Neural cell (in vitro differentiated cells): ENCODE measurements around the gene USP35.

Experiments used
- POLR2AphosphoS5 ChIP-seq: IDR thresholded peaks from 2 replicates; pipeline ENCODE4 v1.6.1; 2012
- RAD21 ChIP-seq: fragments of 450-650 bp; conservative IDR thresholded peaks from 2 replicates; pipeline ENCODE4 v1.6.1; 2014; ENCODE audit warnings: antibody characterized with exemption, mild to moderate bottlenecking, moderate library complexity
- TF ChIP-seq, protein P1 (sequence below): fragments of 450-650 bp; IDR thresholded peaks from 2 replicates; pipeline ENCODE4 v1.5.1; 2014; ENCODE audit warnings: antibody characterized with exemption, mild to moderate bottlenecking, moderate library complexity; ENCODE audit not compliant: poor library complexity, severe bottlenecking

DNA sequence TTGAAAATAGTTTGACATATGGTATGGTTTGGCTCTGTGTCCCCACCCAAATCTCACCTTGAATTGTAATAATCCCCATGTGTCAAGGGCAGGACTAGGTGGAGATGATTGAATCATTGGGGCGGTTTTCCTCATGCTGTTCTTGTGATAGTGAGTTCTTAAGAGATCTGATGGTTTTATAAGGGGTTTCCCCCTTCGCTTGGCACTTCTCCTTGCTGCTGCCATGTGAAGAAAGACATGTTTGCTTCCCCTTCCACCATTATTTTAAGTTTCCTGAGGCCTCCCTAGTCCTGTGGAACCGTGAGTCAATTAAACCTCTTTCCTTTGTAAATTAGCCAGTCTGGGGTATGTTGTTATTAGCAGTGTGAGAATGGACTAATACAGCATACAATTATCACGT lies 8.0 kb upstream of the USP35 start:
- TF ChIP-seq, protein P1, sequence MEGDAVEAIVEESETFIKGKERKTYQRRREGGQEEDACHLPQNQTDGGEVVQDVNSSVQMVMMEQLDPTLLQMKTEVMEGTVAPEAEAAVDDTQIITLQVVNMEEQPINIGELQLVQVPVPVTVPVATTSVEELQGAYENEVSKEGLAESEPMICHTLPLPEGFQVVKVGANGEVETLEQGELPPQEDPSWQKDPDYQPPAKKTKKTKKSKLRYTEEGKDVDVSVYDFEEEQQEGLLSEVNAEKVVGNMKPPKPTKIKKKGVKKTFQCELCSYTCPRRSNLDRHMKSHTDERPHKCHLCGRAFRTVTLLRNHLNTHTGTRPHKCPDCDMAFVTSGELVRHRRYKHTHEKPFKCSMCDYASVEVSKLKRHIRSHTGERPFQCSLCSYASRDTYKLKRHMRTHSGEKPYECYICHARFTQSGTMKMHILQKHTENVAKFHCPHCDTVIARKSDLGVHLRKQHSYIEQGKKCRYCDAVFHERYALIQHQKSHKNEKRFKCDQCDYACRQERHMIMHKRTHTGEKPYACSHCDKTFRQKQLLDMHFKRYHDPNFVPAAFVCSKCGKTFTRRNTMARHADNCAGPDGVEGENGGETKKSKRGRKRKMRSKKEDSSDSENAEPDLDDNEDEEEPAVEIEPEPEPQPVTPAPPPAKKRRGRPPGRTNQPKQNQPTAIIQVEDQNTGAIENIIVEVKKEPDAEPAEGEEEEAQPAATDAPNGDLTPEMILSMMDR, result no peak
- TF ChIP-seq RAD21 (no peak), POLR2AphosphoS5 (no peak)
